ENCODE results near the gene HDAC4.

DNA sequence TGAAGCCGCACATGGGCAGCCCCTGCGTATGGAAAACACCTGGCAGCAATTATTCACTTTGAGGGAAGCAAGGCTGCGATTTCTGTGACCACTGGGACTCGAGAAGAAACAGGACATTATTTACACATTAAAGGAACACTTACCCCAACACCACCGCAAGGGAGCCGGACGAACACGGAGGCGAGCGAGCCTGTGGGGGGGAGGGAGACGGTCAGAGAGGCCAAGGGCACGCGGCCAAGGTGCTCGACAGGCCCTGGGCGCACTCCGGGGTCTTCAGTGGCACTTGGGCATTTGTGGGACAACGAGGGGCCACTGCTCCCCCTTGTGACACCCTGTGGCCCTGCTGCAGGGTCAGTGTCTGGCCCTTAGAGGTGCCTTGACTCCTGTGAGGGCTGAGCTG, 306.0 kb downstream of the HDAC4 start:
- TF ChIP-seq, protein P1, sequence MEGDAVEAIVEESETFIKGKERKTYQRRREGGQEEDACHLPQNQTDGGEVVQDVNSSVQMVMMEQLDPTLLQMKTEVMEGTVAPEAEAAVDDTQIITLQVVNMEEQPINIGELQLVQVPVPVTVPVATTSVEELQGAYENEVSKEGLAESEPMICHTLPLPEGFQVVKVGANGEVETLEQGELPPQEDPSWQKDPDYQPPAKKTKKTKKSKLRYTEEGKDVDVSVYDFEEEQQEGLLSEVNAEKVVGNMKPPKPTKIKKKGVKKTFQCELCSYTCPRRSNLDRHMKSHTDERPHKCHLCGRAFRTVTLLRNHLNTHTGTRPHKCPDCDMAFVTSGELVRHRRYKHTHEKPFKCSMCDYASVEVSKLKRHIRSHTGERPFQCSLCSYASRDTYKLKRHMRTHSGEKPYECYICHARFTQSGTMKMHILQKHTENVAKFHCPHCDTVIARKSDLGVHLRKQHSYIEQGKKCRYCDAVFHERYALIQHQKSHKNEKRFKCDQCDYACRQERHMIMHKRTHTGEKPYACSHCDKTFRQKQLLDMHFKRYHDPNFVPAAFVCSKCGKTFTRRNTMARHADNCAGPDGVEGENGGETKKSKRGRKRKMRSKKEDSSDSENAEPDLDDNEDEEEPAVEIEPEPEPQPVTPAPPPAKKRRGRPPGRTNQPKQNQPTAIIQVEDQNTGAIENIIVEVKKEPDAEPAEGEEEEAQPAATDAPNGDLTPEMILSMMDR (conservative IDR thresholded peaks at IDR 0.05; ENCODE audit: low read depth, low read length): no peak
- TF ChIP-seq NFE2L2 (IDR thresholded peaks at IDR 0.05; ENCODE audit: low read depth, low read length) (no peak), POLR2A (IDR thresholded peaks at IDR 0.05; ENCODE audit: low read depth, low read length) (no peak), RCOR1 (IDR thresholded peaks at IDR 0.05; ENCODE audit: insufficient replicate concordance, low read length) (no peak), FOS (IDR thresholded peaks at IDR 0.05; ENCODE audit: low read depth, low read length) (no peak), CHD1 (IDR thresholded peaks at IDR 0.05; ENCODE audit: low read depth, low read length) (no peak), MAZ (IDR thresholded peaks at IDR 0.05; ENCODE audit: borderline replicate concordance, low read depth, low read length) (no peak), MXI1 (IDR thresholded peaks at IDR 0.05; ENCODE audit: borderline replicate concordance, low read depth, low read length) (no peak)
- TF ChIP-seq, protein P2, sequence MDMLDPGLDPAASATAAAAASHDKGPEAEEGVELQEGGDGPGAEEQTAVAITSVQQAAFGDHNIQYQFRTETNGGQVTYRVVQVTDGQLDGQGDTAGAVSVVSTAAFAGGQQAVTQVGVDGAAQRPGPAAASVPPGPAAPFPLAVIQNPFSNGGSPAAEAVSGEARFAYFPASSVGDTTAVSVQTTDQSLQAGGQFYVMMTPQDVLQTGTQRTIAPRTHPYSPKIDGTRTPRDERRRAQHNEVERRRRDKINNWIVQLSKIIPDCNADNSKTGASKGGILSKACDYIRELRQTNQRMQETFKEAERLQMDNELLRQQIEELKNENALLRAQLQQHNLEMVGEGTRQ (IDR thresholded peaks at IDR 0.05; ENCODE audit: low read depth, low read length): no peak

All from IMR-90 (cell line).